ENCODE measurements around the gene FMN2. TPM values are rescaled to one million over a fixed set of nuclear protein-coding genes. Genes with fewer than 3 reads are reported as not detected.

The FMN2 gene
- total RNA-seq, 1 donor from 2014 or later, result 1.7 TPM

GRCh38 chr1:240170266-240170665 lies 78.6 kb downstream of the FMN2 start:
- peaks cover 4% of the 10 kb centered on the region for H3K36me3 Mint-ChIP-seq
- Histone ChIP-seq H2AFZ (replicated peaks) (no peak overlapping the region), H3F3A (ENCODE audit: low read depth) (no peaks in the 10 kb centered on the region), H3K9me3 (ENCODE audit: low read depth) (no peaks in the 10 kb centered on the region), H3K9ac (no peak overlapping the region), H3K27ac (no peak overlapping the region), H3K4me3 (no peak overlapping the region), H4K20me1 (ENCODE audit: low read depth) (no peaks in the 10 kb centered on the region), H3K27me3 (no peaks in the 10 kb centered on the region), H3K36me3 (no peaks in the 10 kb centered on the region), H3K4me2 (no peak overlapping the region), H3K4me1 (no peaks in the 10 kb centered on the region), H3K79me2 (ENCODE audit: low read depth) (no peaks in the 10 kb centered on the region)
- no peak overlapping the region for H3K4me3 Mint-ChIP-seq
- H3K9me3 Mint-ChIP-seq, result peaks cover under 1% of the 10 kb centered on the region
- no peak overlapping the region for H3K27ac Mint-ChIP-seq
- no peak for TF ChIP-seq CTCF (IDR thresholded peaks at IDR 0.05)
- no peak for TF ChIP-seq EZH2 (IDR thresholded peaks at IDR 0.05)
- TF ChIP-seq EZH2phosphoT487 (IDR thresholded peaks at IDR 0.05), result no peak
- H3K4me1 Mint-ChIP-seq, result no peaks in the 10 kb centered on the region
- peaks cover 3% of the 10 kb centered on the region for H3K27me3 Mint-ChIP-seq (ENCODE audit: insufficient read depth, low read depth)
- no peak for DNase-seq (ENCODE audit: low spot score)

- H3K79me2 ChIP-seq (ENCODE audit: low read depth), result no peaks in the 10 kb centered on the region
- no peak overlapping the region for H3K4me3 Mint-ChIP-seq
Measured at GRCh38 chr1:240170806-240171205, 79.1 kb downstream of the FMN2 start.

GRCh38 chr1:240171907-240172306 lies 80.2 kb downstream of the FMN2 start:
- H3K4me2 ChIP-seq, result no peak overlapping the region
- no peak overlapping the region for H3K27ac Mint-ChIP-seq
- no peaks in the 10 kb centered on the region for H3K9me3 ChIP-seq (ENCODE audit: low read depth)
- H3K9me3 Mint-ChIP-seq, result no peaks in the 10 kb centered on the region
- H3K9ac ChIP-seq, result no peak overlapping the region
- no peak overlapping the region for H2AFZ ChIP-seq (replicated peaks)
- peaks cover 4% of the 10 kb centered on the region for H3K36me3 Mint-ChIP-seq
- H3K4me1 ChIP-seq, result no peaks in the 10 kb centered on the region
- no peak overlapping the region for H3K4me3 ChIP-seq
- no peaks in the 10 kb centered on the region for H3K4me1 Mint-ChIP-seq
- H3K27me3 ChIP-seq, result no peaks in the 10 kb centered on the region
- H3K27me3 Mint-ChIP-seq (ENCODE audit: insufficient read depth, low read depth), result peaks cover 3% of the 10 kb centered on the region
- H3K79me2 ChIP-seq (ENCODE audit: low read depth), result no peaks in the 10 kb centered on the region
- TF ChIP-seq EZH2phosphoT487 (IDR thresholded peaks at IDR 0.05) (no peak), EZH2 (IDR thresholded peaks at IDR 0.05) (no peak), CTCF (IDR thresholded peaks at IDR 0.05) (no peak)
- H3K36me3 ChIP-seq, result no peaks in the 10 kb centered on the region
- no peaks in the 10 kb centered on the region for H3F3A ChIP-seq (ENCODE audit: low read depth)
- no peak for DNase-seq (ENCODE audit: low spot score)
- H4K20me1 ChIP-seq (ENCODE audit: low read depth), result no peaks in the 10 kb centered on the region
- no peak overlapping the region for H3K27ac ChIP-seq
- H3K4me3 Mint-ChIP-seq, result no peak overlapping the region

More at GRCh38 chr1:240170806-240171205, 79.1 kb downstream of the FMN2 start:
- TF ChIP-seq EZH2 (IDR thresholded peaks at IDR 0.05), result no peak
- TF ChIP-seq EZH2phosphoT487 (IDR thresholded peaks at IDR 0.05), result no peak
- no peak for TF ChIP-seq CTCF (IDR thresholded peaks at IDR 0.05)
- H3K4me3 ChIP-seq, result no peak overlapping the region
- H3F3A ChIP-seq (ENCODE audit: low read depth), result no peaks in the 10 kb centered on the region
- no peaks in the 10 kb centered on the region for H3K9me3 Mint-ChIP-seq
- H3K9ac ChIP-seq, result no peak overlapping the region
- H3K27me3 ChIP-seq, result no peaks in the 10 kb centered on the region
- H3K27ac ChIP-seq, result no peak overlapping the region
- no peak for DNase-seq (ENCODE audit: low spot score)
- H3K36me3 Mint-ChIP-seq, result peaks cover 4% of the 10 kb centered on the region
- H2AFZ ChIP-seq (replicated peaks), result no peak overlapping the region
- peaks cover 3% of the 10 kb centered on the region for H3K27me3 Mint-ChIP-seq (ENCODE audit: insufficient read depth, low read depth)
- H3K36me3 ChIP-seq, result no peaks in the 10 kb centered on the region
- no peak overlapping the region for H3K4me2 ChIP-seq
- H3K9me3 ChIP-seq (ENCODE audit: low read depth), result no peaks in the 10 kb centered on the region
- no peak overlapping the region for H3K27ac Mint-ChIP-seq
- H4K20me1 ChIP-seq (ENCODE audit: low read depth), result no peaks in the 10 kb centered on the region
- no peaks in the 10 kb centered on the region for H3K4me1 ChIP-seq
- H3K4me1 Mint-ChIP-seq, result no peaks in the 10 kb centered on the region
